ENCODE results near the gene SRGAP3.

DNA sequence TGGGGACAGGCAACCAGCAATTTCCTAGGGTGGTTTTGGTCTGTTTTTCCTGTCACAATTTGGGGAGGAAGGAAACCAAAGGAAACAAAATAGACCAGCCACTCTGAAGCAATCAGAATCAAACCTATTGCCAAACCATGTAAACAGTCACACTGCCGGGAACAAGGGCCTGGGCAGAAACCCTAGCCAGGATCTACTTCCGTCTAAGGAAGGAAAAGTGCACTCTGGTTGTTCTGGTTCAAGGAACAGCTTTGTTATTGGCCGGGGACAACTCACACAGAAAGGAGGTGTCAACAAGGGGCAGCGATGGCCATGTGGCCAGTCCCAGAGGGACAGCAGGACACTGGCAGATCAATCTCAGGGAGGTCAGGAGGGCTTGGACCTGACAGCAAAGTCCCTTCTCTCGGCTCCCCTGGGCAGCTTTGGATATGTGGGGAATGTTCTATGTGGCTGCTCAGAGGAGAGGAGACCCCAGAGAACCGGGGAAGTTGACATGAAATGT, 268.6 kb downstream of the SRGAP3 start:
- TF ChIP-seq CTCF (IDR thresholded peaks at IDR 0.05) (no peak), POLR2A (IDR thresholded peaks at IDR 0.05) (no peak), POLR2AphosphoS5 (IDR thresholded peaks at IDR 0.05) (no peak)
